Suprapubic skin (tissue), 4 donors: ENCODE measurements around the gene PPP2R5B. TPM values are rescaled to one million over a fixed set of nuclear protein-coding genes. Genes with fewer than 3 reads are reported as not detected.

ENCODE experiments used
- DNase-seq, 2 donors: peaks; one replicate each; pipeline ENCODE4 v3.0.0-alpha.2; 2019; ENCODE audit warnings: low spot score in 2 of 2
- H3K27ac ChIP-seq: fragments of 200-600 bp; sonication (generic); one replicate; pipeline ENCODE4 v1.5.1; 2019
- H3K27me3 ChIP-seq: fragments of 200-600 bp; sonication (generic); one replicate; pipeline ENCODE4 v1.5.1; 2019
- H3K36me3 ChIP-seq: fragments of 200-600 bp; sonication (generic); one replicate; pipeline ENCODE4 v1.5.1; 2019
- H3K4me1 ChIP-seq: fragments of 200-600 bp; sonication (generic); one replicate; pipeline ENCODE4 v1.5.1; 2019
- H3K4me3 ChIP-seq: fragments of 200-600 bp; sonication (generic); one replicate; pipeline ENCODE4 v1.5.1; 2019; ENCODE audit warnings: mild to moderate bottlenecking
- H3K9me3 ChIP-seq: fragments of 200-600 bp; sonication (generic); one replicate; pipeline ENCODE4 v1.5.1; 2019
- EP300 ChIP-seq: sonication (generic); formaldehyde crosslinking; IDR thresholded peaks from one replicate; pipeline ENCODE4 v1.6.1; 2017; ENCODE audit warnings: antibody characterized with exemption
- POLR2A ChIP-seq, 2 donors: fragments of 450-650 bp; IDR thresholded peaks; one replicate each; pipeline ENCODE4 v1.6.1; 2017; ENCODE audit warnings: antibody characterized with exemption in 2 of 2, mild to moderate bottlenecking in 2 of 2, moderate library complexity in 2 of 2
- POLR2AphosphoS5 ChIP-seq, 3 donors: sonication (generic); formaldehyde crosslinking; IDR thresholded peaks; one replicate each; pipeline ENCODE4 v1.6.1; 2017; ENCODE audit warnings: antibody characterized with exemption in 3 of 3
- WGBS: methylation state at CpG from one replicate; pipeline ENCODE4 v1.1.5; 2018; 5-methylcytosine and 5-hydroxymethylcytosine counted together
- total RNA-seq, 4 donors: library from RNA; depleted of rRNA; stranded (reverse); fragments of >200 nt; gene quantifications; one replicate each; pipeline ENCODE4 v1.1.0, GENCODE V29; 2016
- TF ChIP-seq, protein P1 (sequence below), 2 donors: fragments of 200-600 bp in 1 of 2; fragments of 450-650 bp in 1 of 2; sonication (generic) in 1 of 2; IDR thresholded peaks; one replicate each; pipeline ENCODE4 v1.5.1; 2016 to 2019; ENCODE audit warnings: antibody characterized with exemption in 2 of 2, mild to moderate bottlenecking in 1 of 2, moderate library complexity in 1 of 2

PPP2R5B gene
- total RNA-seq, 4 donors from 2014 or later = 20.1 to 38.3 (median 27.3) TPM

DNA sequence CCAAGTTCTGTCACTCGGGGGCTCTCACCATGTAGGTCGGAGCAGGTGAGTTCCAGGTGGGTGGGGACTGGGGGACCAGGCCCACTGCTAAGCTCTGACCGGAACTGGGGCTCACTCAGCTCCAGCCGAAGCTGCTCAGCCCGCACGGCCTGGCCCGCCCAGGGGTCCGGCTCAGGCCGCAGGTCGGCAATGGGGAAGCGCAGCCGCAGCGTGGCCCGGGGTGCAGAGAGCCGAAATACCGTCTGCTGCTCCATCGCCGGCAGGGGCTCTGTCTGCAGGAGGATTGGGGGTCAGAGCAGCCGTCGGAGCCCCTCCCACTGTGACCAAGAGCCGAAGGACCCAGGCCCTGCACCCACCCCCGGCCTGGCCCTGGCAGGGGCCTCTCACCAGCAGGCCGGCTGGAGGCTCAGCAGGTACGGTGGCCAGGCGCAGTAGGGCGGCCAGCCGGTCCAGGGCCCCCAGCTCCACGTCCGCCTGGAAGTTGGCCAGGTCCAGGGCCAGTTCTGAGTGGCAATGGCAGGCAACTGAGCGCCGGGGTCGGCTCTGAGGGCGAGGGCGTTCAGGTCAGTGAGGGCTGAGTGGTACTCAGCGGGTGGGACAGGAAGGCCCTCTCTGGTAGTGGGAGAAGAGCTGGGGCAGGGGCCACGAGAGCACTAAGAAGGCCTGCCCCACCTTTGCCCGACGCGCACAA, 14.7 kb upstream of the PPP2R5B start:
- WGBS = 85% methylated on average over 4 of the region's 39 CpGs
- no peak overlapping the region for H3K4me3 ChIP-seq
- H3K9me3 ChIP-seq = no peaks in the 10 kb centered on the region
- H3K36me3 ChIP-seq = peaks cover 95% of the 10 kb centered on the region
- no peak overlapping the region for H3K27ac ChIP-seq
- no peaks in the 10 kb centered on the region for H3K27me3 ChIP-seq
- peak in 1 of 2 donors; percentile 64 for DNase-seq
- TF ChIP-seq POLR2AphosphoS5 (IDR thresholded peaks at IDR 0.05) (no peak), POLR2A (IDR thresholded peaks at IDR 0.05) (no peak), EP300 (no peak)
- TF ChIP-seq, protein P1, sequence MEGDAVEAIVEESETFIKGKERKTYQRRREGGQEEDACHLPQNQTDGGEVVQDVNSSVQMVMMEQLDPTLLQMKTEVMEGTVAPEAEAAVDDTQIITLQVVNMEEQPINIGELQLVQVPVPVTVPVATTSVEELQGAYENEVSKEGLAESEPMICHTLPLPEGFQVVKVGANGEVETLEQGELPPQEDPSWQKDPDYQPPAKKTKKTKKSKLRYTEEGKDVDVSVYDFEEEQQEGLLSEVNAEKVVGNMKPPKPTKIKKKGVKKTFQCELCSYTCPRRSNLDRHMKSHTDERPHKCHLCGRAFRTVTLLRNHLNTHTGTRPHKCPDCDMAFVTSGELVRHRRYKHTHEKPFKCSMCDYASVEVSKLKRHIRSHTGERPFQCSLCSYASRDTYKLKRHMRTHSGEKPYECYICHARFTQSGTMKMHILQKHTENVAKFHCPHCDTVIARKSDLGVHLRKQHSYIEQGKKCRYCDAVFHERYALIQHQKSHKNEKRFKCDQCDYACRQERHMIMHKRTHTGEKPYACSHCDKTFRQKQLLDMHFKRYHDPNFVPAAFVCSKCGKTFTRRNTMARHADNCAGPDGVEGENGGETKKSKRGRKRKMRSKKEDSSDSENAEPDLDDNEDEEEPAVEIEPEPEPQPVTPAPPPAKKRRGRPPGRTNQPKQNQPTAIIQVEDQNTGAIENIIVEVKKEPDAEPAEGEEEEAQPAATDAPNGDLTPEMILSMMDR (IDR thresholded peaks at IDR 0.05) = no peak
- peaks cover 3% of the 10 kb centered on the region for H3K4me1 ChIP-seq

DNA sequence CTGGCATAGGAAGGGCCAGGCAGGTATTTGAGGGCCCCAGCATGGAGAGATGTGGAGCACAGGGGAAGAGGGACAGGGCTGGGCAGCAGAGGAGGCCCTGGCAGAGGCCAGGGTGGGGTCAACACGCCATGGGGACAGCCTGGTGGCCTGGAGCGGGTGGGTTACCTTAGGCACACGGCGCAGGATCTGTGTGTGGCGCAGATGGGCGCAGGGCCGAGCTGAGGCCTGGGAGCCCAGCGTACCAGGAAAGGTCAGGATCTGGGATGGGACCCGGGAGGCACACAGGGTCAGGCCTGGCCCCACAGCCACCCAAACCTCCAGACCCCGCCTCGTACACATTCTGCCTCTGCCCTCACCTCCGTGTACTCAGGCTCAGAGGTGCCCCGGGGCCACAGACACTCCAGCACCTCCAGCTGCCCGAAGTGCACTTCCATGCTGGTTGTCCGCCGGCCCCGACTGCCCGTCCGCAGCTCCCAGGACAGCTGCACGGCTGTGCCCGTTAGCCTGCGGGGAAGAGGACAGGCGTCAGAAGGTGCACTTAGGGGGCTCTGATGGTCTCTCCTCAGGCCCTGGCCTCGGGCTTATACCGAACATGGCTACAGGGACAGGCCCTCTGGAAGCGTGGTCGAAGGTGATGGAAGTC, 13.9 kb upstream of the PPP2R5B start:
- TF ChIP-seq EP300 (no peak), POLR2A (IDR thresholded peaks at IDR 0.05) (no peak), POLR2AphosphoS5 (IDR thresholded peaks at IDR 0.05) (no peak)
- TF ChIP-seq, protein P1 (IDR thresholded peaks at IDR 0.05) = no peak
- WGBS = 91% methylated on average over 17 of the region's 27 CpGs
- no peaks in the 10 kb centered on the region for H3K9me3 ChIP-seq
- H3K27me3 ChIP-seq = no peaks in the 10 kb centered on the region
- no peak overlapping the region for H3K4me3 ChIP-seq
- no peak overlapping the region for H3K27ac ChIP-seq
- H3K4me1 ChIP-seq = peaks cover 9% of the 10 kb centered on the region
- H3K36me3 ChIP-seq = peaks cover 88% of the 10 kb centered on the region
- DNase-seq = no peak

DNA sequence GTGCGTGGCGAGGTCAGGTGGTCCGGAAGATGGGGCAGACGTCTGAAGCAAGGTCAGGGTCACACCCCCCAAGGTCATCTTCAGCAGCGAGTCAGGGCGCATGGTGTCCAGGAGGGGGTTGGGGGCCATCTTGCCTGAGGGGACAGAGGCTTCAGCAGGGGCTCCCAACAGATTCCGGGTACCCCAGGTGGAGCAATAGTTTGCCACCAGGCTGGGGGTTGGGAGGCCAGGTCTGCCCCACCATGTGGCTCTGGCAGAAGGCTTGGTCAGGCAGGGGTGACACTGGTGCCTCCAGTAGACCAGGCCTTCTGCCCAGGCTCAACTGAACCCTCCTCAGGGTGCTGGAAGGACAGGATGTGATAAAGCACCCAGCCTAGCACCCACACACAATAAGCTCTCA, 13.3 kb upstream of the PPP2R5B start:
- TF ChIP-seq POLR2A (IDR thresholded peaks at IDR 0.05) = no peak
- TF ChIP-seq EP300 = no peak
- no peak for TF ChIP-seq POLR2AphosphoS5 (IDR thresholded peaks at IDR 0.05)
- TF ChIP-seq, protein P1 (IDR thresholded peaks at IDR 0.05) = no peak
- H3K27ac ChIP-seq = no peak overlapping the region
- 81% methylated on average over 7 of the region's 7 CpGs for WGBS
- H3K36me3 ChIP-seq = peaks cover 82% of the 10 kb centered on the region
- DNase-seq = no peak
- no peaks in the 10 kb centered on the region for H3K27me3 ChIP-seq
- H3K4me3 ChIP-seq = no peak overlapping the region
- no peaks in the 10 kb centered on the region for H3K9me3 ChIP-seq
- peaks cover 14% of the 10 kb centered on the region for H3K4me1 ChIP-seq

DNA sequence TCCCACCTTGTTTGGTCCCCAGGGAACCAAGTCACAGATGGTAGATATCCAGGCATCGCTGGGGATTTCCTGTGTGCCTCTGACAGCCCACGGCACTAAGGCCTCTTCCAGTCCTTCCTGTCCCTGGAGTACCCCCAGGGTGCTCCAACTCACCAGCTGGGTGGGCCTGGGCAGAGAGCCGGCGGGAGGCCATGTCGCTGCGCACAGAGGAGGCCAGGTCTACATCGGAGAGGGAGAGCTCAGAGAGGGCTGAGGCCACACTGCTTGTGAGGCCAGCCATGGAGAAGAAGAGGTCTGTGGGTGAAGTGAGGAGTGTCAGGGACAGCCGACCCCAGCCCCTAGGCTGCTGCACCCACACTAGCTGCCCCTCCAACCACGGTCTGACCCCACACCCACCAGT, 12.8 kb upstream of the PPP2R5B start:
- no peak overlapping the region for H3K4me3 ChIP-seq
- H3K27ac ChIP-seq = no peak overlapping the region
- no peak for DNase-seq
- no peaks in the 10 kb centered on the region for H3K27me3 ChIP-seq
- H3K9me3 ChIP-seq = no peaks in the 10 kb centered on the region
- H3K4me1 ChIP-seq = peaks cover 19% of the 10 kb centered on the region
- H3K36me3 ChIP-seq = peaks cover 76% of the 10 kb centered on the region
- TF ChIP-seq EP300 (no peak), POLR2AphosphoS5 (IDR thresholded peaks at IDR 0.05) (no peak), POLR2A (IDR thresholded peaks at IDR 0.05) (no peak)
- TF ChIP-seq, protein P1 (IDR thresholded peaks at IDR 0.05) = no peak
- 82% methylated on average over 8 of the region's 9 CpGs for WGBS

DNA sequence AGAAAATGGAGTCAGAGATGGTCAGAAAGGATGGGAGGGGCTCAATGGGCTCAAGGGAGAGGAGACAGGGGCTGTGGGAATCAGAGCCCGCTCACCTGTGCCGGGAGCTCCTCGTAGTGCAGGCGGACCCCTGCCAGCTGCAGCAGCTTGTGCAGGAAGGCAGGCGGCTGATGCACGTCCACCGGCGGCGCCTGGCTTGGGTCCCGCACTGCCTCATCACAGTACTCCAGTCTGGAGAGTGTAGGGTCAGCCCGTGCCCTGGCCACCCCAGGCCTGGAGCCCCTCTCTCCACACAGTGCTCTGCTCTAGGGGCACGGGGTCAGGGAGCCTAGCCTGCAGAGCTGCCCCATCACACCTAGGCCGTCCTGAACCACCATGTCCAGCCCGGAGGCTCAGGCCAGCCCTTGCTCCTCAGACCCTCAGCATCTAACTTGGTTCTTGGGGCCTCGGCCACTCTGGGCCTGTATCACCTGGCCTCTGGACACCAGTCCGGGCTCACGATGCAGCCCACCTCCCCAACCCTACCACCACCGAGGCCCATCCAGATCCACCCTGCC, 11.2 kb upstream of the PPP2R5B start:
- Histone ChIP-seq H3K4me1 (peaks cover 27% of the 10 kb centered on the region), H3K4me3 (no peak overlapping the region), H3K9me3 (no peaks in the 10 kb centered on the region), H3K36me3 (peaks cover 61% of the 10 kb centered on the region), H3K27me3 (no peaks in the 10 kb centered on the region), H3K27ac (no peak overlapping the region)
- 87% methylated on average over 6 of the region's 18 CpGs for whole genome bisulfite sequencing
- TF ChIP-seq POLR2A (IDR thresholded peaks at IDR 0.05) = no peak
- no peak for TF ChIP-seq POLR2AphosphoS5 (IDR thresholded peaks at IDR 0.05)
- TF ChIP-seq, protein P1 (IDR thresholded peaks at IDR 0.05) = no peak
- TF ChIP-seq EP300 = no peak
- DNase-seq = no peak
